ENCODE measurements around the gene SERINC2.

SERINC2 gene

GRCh38 chr1:31412732-31413404 is at the start of gene SERINC2:
Gene SERINC2 (plus strand): TSS chr1:31413213. CDS start chr1:31413266, 53 bp downstream.
- DNase-seq: no peak

- no peak for DNase-seq
Observed at GRCh38 chr1:31364561-31365250, 48.3 kb upstream of the SERINC2 start.

DNA sequence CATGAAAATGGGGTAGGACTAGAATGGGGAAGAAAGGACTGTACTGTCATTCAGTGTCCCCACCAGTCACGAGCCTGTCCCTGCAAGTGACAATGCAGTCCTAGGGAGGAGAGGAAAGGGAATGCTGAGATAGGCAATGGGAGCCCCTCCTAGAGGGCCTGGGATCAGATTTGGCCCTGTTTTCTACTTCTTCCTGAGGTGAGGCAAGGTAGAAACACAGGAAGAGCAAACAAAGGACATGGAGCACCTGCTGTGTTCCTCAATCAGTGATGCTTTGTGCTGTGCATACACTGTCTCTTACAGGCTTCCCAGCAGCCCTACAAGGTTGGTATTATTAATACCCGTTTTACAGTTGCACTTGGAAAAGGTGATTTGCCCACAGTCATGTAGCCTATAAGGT is 46.2 kb upstream of the SERINC2 start:
- no peak for DNase-seq

DNA sequence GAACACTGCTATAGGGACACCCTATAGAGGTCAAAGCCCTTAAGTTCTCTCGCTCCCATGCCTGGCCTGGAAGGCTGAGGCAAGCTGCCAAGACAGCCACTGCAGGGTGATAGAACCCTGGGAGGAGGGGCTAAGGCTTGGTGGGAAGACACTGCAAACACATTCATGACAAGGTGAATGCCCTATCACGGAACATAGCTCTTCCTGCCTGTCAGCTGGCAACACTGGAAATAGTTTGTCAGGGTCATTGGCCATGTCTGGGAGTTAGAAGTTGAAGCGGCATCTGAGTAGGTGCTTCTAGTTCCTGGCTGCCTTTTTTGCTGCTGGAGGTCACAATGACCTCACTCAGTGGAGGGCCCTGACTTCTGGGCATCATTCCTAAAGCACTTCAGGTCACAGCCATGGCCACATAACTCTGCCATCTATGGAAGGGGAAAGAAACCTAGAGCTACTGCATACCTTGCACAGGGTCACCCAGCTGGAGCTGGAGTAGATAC is 44.4 kb upstream of the SERINC2 start:
- no peak for DNase-seq

GRCh38 chr1:31370021-31370420 is 43.0 kb upstream of the SERINC2 start:
- no peak for DNase-seq

DNA sequence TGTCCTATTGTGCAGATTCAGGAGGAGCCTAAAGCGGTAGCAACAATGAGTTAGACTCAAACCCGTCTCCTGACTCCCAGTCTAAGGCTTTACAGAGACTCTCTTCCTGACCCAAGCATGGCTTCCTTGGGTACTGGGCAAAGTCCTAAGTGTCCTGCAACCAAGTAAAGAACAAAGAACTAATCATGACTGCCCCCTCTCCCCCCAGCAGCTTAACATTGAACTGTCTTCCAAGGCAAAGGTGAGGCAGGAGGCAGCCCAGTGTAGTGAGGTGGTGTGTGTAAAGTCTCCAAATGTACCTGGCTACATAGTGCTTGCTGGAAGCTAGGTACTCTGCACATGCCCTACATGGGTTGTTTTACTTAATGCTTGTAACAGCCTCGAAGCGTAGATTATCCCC is 42.4 kb upstream of the SERINC2 start:
- no peak for DNase-seq

GRCh38 chr1:31371121-31371959 is 41.7 kb upstream of the SERINC2 start:
- DNase-seq: no peak

DNA sequence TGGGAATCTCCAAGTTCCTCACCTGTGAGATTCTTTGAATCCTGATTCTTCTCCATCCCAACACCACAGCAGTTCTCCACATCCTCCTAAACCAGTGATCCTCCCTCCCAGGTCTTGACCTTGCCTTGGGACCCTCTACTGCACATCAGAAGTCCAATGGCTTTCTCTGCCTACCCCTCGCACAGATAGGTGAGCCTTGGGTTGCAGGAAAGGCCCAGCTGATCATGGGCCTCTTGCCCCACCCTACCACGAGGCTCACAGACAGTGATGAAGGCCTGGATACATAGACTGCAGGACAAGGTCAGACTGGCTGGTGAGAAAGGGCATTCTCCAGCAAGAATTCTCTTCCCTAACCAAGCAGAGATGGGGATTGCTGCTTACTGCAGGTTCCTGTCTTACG is 41.0 kb upstream of the SERINC2 start:
- no peak for DNase-seq

DNA sequence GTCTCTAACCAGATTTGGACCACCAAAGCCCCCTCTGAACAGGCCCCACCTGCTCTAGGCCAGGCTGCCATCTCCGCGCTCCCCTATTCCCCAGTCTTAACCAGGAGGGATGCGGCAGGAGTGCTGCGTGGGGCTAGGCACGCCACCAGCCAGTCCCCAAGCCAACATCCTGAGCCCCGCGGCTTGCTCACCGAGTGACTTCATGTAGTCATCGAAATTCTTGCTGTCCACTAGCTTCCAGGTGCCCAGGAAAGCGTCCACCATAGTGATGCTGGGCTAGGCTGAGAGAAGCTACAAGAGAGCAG is 40.3 kb upstream of the SERINC2 start:
- no peak for DNase-seq

GRCh38 chr1:31373056-31373896 is 39.7 kb upstream of the SERINC2 start, which contains the start of gene FABP3:
Gene FABP3 (minus strand): TSS chr1:31373076. CDS start chr1:31373014, 62 bp downstream.
- no peak for DNase-seq

DNA sequence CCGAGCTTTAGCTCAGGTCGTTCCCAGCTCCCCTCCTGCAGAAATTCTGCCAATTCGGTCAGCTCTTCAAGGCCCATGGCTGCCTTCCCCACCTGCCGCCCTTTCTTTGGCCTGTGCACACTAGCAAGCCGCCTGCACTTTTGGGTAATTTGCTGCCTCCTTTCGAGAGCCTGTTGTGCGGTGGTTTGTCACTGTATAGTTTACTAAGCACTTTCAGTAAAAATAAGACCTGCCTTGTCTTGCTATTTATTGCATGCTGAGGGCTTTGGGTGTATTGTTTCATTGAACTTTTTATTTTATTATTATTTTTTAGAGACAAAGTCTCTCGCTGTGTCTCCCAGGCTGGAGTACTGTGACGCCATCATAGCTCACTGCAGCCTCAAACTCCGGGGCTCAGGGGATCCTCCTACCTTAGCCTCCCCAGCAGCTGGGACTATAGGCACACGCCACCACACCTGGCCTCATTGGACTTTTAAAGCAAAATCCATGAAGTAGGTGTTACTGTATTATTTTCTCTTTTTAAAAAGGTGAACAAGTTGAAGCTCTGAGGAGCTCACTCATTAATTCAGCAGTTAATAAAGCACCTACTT is 39.0 kb upstream of the SERINC2 start:
- no peak for DNase-seq

GRCh38 chr1:31374511-31375196 is 38.4 kb upstream of the SERINC2 start:
- no peak for DNase-seq

- DNase-seq: no peak
Observed at GRCh38 chr1:31376375-31377134, 36.5 kb upstream of the SERINC2 start.

DNA sequence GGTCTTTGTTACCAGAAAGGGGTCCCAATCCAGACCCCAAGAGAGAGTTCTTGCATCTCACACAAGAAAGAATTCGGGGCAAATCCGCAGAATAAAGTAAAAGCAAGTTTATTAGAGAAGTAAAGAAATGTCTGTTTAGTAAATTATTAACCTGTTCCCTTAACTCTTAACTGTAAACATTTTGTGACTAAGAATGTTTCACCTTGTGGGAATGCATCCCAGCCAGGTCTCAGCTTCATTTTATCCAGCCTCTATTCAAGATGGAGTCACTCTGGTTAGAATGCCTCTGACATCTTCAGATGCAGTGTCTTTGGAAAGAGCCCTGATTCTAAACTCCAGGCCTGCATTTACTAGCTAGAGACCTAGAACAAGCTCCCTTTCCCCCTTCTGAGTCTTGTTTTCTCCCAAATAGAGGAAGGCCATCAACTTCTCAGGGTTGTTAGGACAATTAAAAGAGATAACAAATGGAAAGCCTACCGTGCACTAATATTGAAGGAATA is 35.6 kb upstream of the SERINC2 start:
- DNase-seq: no peak

- no peak for DNase-seq
Observed at GRCh38 chr1:31378001-31378400, 35.0 kb upstream of the SERINC2 start.

DNA sequence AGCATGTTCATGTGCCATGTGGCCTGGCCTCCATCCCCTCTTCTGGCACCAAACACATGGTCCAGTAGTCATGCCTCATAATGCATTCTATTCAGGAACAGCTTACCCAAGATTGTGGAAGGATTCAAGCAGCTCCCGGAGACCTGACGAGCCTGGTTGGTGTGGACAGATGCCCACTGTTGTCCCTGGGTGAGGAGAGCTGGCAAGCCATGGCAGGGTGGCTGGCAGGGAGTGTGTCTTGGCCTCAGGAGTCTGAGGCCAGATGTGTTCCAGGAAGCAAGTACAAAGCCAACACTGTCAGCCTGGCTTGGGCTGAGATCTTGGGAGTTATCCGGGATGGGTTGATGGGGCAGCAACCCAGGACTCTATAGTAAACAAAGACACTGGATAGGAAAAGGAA is 32.8 kb upstream of the SERINC2 start:
- DNase-seq: no peak

- DNase-seq: no peak
Observed at GRCh38 chr1:31381394-31382294, 31.4 kb upstream of the SERINC2 start.

GRCh38 chr1:31382379-31382989 is 30.5 kb upstream of the SERINC2 start:
- no peak for DNase-seq

DNA sequence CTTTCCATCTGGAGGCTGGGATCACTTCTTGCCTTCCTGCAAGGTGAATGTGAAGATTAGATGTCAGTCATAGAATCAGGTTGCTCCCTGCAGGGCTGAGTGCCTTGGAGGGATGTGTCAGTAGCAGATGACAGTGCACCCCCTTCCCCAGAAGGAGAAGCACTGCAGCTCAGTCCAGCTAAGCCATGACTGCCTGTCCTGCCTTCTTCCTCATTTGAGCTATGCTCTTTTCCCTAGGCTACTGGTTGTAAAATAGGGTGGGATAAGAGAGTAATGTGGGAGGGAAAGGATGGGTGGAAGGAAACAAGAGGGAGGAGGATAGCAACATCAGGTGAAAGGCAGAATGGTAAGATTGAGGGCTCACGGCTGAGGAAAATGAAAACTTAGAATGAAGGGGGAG is 29.0 kb upstream of the SERINC2 start:
- DNase-seq: no peak
